DOHH2 (cell line): ENCODE measurements around the gene THOC7.

Source experiments
- EZH2phosphoT487 ChIP-seq: fragments of 200-600 bp; sonication (generic); IDR thresholded peaks from 2 replicates; pipeline ENCODE4 v1.6.1; 2017; ENCODE audit warnings: borderline replicate concordance, mild to moderate bottlenecking, antibody characterized with exemption, low read length, moderate library complexity, mixed read lengths
- TF ChIP-seq, protein P1 (sequence below): fragments of 200-600 bp; sonication (generic); IDR thresholded peaks from one replicate; pipeline ENCODE4 v1.5.1; 2014; ENCODE audit warnings: antibody characterized with exemption, mild to moderate bottlenecking, low read depth, low read length; ENCODE audit not compliant: poor library complexity, severe bottlenecking

DNA sequence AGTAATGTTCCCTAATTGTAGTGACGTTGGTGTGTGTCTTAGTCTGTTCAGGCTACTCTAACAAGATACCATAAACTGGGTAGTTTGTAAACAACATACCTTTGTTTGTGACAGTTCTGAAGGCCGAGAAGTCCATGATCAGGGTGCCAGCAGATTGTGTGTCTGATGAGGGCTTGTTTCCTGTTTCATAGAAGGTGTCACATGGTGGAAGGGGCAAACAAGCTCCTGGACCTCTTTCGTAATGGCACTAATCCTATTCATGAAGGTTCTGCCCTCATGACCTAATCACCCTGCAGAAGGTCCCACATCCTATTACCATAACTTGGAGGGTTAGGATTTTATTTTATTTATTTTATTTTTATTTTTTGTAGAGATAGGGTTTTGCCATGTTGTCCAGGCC lies 11.2 kb upstream of the THOC7 start:
- TF ChIP-seq, protein P1, sequence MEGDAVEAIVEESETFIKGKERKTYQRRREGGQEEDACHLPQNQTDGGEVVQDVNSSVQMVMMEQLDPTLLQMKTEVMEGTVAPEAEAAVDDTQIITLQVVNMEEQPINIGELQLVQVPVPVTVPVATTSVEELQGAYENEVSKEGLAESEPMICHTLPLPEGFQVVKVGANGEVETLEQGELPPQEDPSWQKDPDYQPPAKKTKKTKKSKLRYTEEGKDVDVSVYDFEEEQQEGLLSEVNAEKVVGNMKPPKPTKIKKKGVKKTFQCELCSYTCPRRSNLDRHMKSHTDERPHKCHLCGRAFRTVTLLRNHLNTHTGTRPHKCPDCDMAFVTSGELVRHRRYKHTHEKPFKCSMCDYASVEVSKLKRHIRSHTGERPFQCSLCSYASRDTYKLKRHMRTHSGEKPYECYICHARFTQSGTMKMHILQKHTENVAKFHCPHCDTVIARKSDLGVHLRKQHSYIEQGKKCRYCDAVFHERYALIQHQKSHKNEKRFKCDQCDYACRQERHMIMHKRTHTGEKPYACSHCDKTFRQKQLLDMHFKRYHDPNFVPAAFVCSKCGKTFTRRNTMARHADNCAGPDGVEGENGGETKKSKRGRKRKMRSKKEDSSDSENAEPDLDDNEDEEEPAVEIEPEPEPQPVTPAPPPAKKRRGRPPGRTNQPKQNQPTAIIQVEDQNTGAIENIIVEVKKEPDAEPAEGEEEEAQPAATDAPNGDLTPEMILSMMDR = no peak
- no peak for TF ChIP-seq EZH2phosphoT487
